ENCODE measurements around the gene TOM1.

DNA sequence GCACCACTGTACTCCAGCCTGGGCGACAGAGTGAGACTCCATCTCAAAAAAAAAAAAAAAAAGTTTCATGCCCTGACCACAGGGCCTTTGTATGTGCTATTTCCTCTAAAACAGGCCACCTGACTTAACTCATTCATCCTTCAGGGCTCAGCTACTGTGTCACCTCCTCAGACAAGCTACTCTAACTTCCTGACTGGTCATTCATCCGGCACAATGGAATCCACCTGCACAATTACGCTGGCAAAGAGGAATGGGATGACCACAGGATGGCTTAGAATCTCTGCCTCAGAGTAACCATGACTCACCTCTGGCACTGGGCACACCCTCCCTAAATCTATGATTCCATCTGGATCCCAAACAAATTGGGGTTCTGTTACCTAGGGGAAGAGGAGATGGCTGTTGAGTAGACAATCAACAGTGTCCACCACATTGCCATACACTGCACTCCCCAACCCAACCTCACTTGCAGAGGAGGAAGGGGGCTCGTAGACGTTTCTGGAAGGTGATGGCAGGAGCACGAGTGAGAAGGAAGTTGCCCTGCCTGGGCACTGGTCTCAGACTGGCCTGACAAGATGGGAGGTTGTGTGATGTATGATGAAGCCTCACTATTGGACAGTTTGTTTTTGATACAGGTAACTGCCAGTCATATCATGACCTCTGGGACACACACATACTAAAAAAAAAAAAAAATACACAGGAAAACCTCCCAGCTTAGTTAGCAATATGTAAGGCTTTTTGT lies 58.4 kb downstream of the TOM1 start:
- TF ChIP-seq POLR2A (IDR thresholded peaks at IDR 0.05; ENCODE audit: extremely low read depth, insufficient read length) (no peak), CTCF (IDR thresholded peaks at IDR 0.05; ENCODE audit: low read depth, low read length) (no peak), MYC (IDR thresholded peaks at IDR 0.05; ENCODE audit: low read depth, low read length) (no peak)
